GM21526 (cell line): Measurements from ENCODE around the gene PHOX2A.
A peak's percentile ranks its signal among the peaks of the same experiment; 100 is the strongest.
"Not testable (repeated sequence)": the region's sequence is repeated elsewhere in the genome, so short reads cannot be mapped to it uniquely, and the experiment has no call there.

Experiments used
- ATAC-seq: cut with Tn5 transposase; IDR thresholded peaks from one replicate; pipeline ENCODE4 v1.9.1; 2021; ENCODE audit warnings: moderate library complexity; ENCODE audit not compliant: unreplicated experiment, low FRiP score

Gene PHOX2A

GRCh38 chr11:72223615-72224563 is 20.1 kb downstream of the PHOX2A start:
- peak; percentile 45 for ATAC-seq

GRCh38 chr11:72222907-72223614 is 20.9 kb downstream of the PHOX2A start:
- peak; percentile 57 for ATAC-seq

- ATAC-seq, result no peak
Observed at GRCh38 chr11:72222106-72222891, 21.7 kb downstream of the PHOX2A start.

GRCh38 chr11:72221386-72222075 is 22.4 kb downstream of the PHOX2A start:
- no peak for ATAC-seq

GRCh38 chr11:72220696-72221363 is 23.1 kb downstream of the PHOX2A start:
- ATAC-seq, result no peak

GRCh38 chr11:72218251-72218745 is 25.7 kb downstream of the PHOX2A start:
- no peak for ATAC-seq

GRCh38 chr11:72217841-72218240 is 26.1 kb downstream of the PHOX2A start:
- ATAC-seq, result no peak

- ATAC-seq, result no peak
Observed at GRCh38 chr11:72216638-72217037, 27.3 kb downstream of the PHOX2A start, which contains the start of gene FOLR2. Gene FOLR2, plus strand, starts transcription at chr11:72216794. Its CDS starts 1,791 bp downstream, at chr11:72218585.

GRCh38 chr11:72209101-72209500 is 34.9 kb downstream of the PHOX2A start:
- ATAC-seq, result no peak

GRCh38 chr11:72208281-72208680 is 35.7 kb downstream of the PHOX2A start:
- ATAC-seq, result no peak

- ATAC-seq, result not testable (repeated sequence)
Observed at GRCh38 chr11:72206794-72207193, 37.2 kb downstream of the PHOX2A start.

GRCh38 chr11:72204886-72205285 is 39.1 kb downstream of the PHOX2A start:
- ATAC-seq, result no peak

GRCh38 chr11:72203163-72203562 is 40.8 kb downstream of the PHOX2A start:
- ATAC-seq, result no peak

GRCh38 chr11:72202571-72202970 is 41.4 kb downstream of the PHOX2A start:
- no peak for ATAC-seq

GRCh38 chr11:72201445-72201844 is 42.5 kb downstream of the PHOX2A start:
- not testable (repeated sequence) for ATAC-seq

- ATAC-seq, result no peak
Observed at GRCh38 chr11:72195518-72196270, 48.3 kb downstream of the PHOX2A start.

- ATAC-seq, result no peak
Observed at GRCh38 chr11:72191961-72192381, 52.0 kb downstream of the PHOX2A start, which contains the start of gene FOLR1. Gene FOLR1, plus strand, starts transcription at chr11:72192140. Its CDS starts 34 bp downstream, at chr11:72192174.

- no peak for ATAC-seq
Observed at GRCh38 chr11:72190631-72191071, 53.3 kb downstream of the PHOX2A start.
